Stimulated activated naive CD8-positive, alpha-beta T cell treated with anti-CD3 and anti-CD28 coated beads, Interleukin-15, Interleukin-2, amounts not matched to agents 100 ng/mL and 50 ng/mL, for 24 hours (primary cell): ENCODE data around the gene HSPBP1.
A peak's percentile ranks its signal among the peaks of the same experiment; 100 is the strongest.

ENCODE experiments used
- H3K27ac Mint-ChIP-seq: one replicate; pipeline ENCODE4 v1.8.0; 2021; ENCODE audit warnings: mild to moderate bottlenecking, mixed read lengths
- H3K27me3 Mint-ChIP-seq: one replicate; pipeline ENCODE4 v1.8.0; 2021; ENCODE audit warnings: mixed read lengths
- H3K36me3 Mint-ChIP-seq: one replicate; pipeline ENCODE4 v1.8.0; 2021; ENCODE audit warnings: low read depth, mixed read lengths
- H3K4me1 Mint-ChIP-seq: one replicate; pipeline ENCODE4 v1.8.0; 2021; ENCODE audit warnings: low read depth, mixed read lengths
- H3K4me3 Mint-ChIP-seq: one replicate; pipeline ENCODE4 v1.8.0; 2021; ENCODE audit warnings: mild to moderate bottlenecking, mixed read lengths
- H3K9me3 Mint-ChIP-seq: one replicate; pipeline ENCODE4 v1.8.0; 2021; ENCODE audit warnings: mixed read lengths

HSPBP1 gene

DNA sequence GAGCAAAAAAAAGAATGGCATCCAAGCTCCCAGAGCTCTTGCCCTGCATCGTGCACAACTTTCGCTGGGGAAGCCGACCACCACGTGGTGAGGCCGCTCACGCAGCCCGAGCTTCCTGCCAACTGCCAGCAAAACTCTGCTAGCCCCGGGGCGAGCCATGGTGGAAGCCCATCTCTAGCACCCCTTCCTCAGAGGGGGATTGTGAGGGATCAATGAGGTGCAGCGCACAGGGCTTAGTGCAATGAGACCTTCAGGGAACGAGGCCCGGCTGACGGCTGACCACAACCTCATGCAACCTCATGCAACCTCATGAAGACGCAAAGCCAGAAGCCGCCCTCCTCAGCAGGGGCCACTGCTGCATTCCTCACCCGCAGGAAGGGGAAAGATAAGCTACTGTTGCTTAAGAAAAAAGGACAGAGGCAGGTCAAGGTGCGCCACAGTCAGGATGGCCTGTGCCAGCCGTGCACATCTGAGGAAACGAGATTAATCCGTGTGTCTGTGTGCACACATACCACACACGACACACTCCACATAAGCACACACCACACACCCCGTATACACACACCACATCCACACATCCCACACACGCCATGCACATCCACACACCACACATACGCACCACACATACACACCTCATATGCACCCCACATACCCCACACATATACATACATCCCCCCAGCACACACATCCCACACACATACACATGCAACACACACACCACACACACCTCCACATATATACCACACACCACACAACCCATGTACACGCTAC is 9.6 kb downstream of the HSPBP1 start:
- H3K4me3 Mint-ChIP-seq = no peak overlapping the region
- peaks cover 59% of the 10 kb centered on the region for H3K36me3 Mint-ChIP-seq
- no peak overlapping the region for H3K27ac Mint-ChIP-seq
- H3K9me3 Mint-ChIP-seq = peaks cover 8% of the 10 kb centered on the region
- H3K27me3 Mint-ChIP-seq = no peaks in the 10 kb centered on the region
- H3K4me1 Mint-ChIP-seq = peaks cover 5% of the 10 kb centered on the region

DNA sequence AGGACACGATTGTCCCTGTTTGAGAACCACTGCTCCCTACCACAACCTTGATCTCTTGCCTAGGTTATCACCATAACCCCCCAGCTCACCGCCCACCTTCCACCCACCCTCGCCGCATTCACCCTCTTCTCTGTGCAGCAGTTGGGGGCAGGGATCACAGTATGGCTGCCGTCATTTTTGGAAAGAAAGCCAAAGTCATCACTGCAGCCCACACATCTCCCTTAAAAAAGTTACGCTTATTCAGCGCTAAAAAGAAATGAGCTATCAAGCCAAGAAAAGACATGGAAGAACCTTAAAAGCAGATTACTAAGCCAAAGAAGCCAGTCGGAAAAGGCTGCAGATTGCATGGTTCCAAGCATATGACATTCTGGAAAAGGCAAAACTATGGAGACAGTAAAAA is 10.6 kb downstream of the HSPBP1 start:
- H3K27ac Mint-ChIP-seq = no peak overlapping the region
- H3K4me3 Mint-ChIP-seq = no peak overlapping the region
- no peaks in the 10 kb centered on the region for H3K27me3 Mint-ChIP-seq
- H3K4me1 Mint-ChIP-seq = peaks cover 5% of the 10 kb centered on the region
- H3K9me3 Mint-ChIP-seq = peaks cover 8% of the 10 kb centered on the region
- peaks cover 56% of the 10 kb centered on the region for H3K36me3 Mint-ChIP-seq

GRCh38 chr19:55266840-55267239 is 13.1 kb downstream of the HSPBP1 start:
- Mint-ChIP-seq H3K27me3 (no peaks in the 10 kb centered on the region), H3K4me1 (peaks cover 5% of the 10 kb centered on the region), H3K36me3 (peaks cover 50% of the 10 kb centered on the region), H3K9me3 (peaks cover 8% of the 10 kb centered on the region), H3K4me3 (no peak overlapping the region), H3K27ac (no peak overlapping the region)

DNA sequence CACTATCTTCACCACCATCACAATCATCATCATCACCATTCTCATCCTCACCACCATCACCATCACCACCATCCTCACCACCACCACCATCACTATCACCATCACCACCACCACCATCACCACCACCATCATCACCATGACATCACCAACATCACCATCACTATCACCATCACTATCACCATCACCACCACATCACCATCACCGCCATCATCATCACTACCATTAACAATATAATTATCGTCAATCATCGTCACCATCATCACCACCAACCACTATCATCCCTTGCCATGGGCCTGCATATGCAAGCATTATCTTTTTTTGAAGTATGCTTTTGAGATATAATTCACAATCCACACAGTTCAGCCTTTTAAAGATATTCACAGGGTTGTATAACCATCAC is 13.5 kb downstream of the HSPBP1 start:
- H3K4me3 Mint-ChIP-seq = no peak overlapping the region

GRCh38 chr19:55265723-55266386 is 14.1 kb downstream of the HSPBP1 start:
- Mint-ChIP-seq H3K27me3 (no peaks in the 10 kb centered on the region), H3K4me1 (peaks cover 5% of the 10 kb centered on the region), H3K9me3 (peaks cover 8% of the 10 kb centered on the region), H3K4me3 (no peak overlapping the region), H3K36me3 (peaks cover 48% of the 10 kb centered on the region), H3K27ac (peak overlapping the region; percentile 5)

More for the DNA sequence above, 13.5 kb downstream of the HSPBP1 start:
- Mint-ChIP-seq H3K36me3 (peaks cover 50% of the 10 kb centered on the region), H3K4me1 (peaks cover 5% of the 10 kb centered on the region), H3K27ac (peak overlapping the region; percentile 5), H3K27me3 (no peaks in the 10 kb centered on the region), H3K9me3 (peaks cover 8% of the 10 kb centered on the region)

GRCh38 chr19:55265173-55265572 is 14.7 kb downstream of the HSPBP1 start:
- peaks cover 9% of the 10 kb centered on the region for H3K4me1 Mint-ChIP-seq
- H3K4me3 Mint-ChIP-seq = no peak overlapping the region
- H3K9me3 Mint-ChIP-seq = peaks cover 8% of the 10 kb centered on the region
- H3K27me3 Mint-ChIP-seq = no peaks in the 10 kb centered on the region
- peaks cover 44% of the 10 kb centered on the region for H3K36me3 Mint-ChIP-seq
- no peak overlapping the region for H3K27ac Mint-ChIP-seq

- H3K27ac Mint-ChIP-seq = no peak overlapping the region
- H3K4me3 Mint-ChIP-seq = no peak overlapping the region
- H3K27me3 Mint-ChIP-seq = no peaks in the 10 kb centered on the region
- H3K36me3 Mint-ChIP-seq = peaks cover 38% of the 10 kb centered on the region
- peaks cover 8% of the 10 kb centered on the region for H3K9me3 Mint-ChIP-seq
- H3K4me1 Mint-ChIP-seq = peaks cover 16% of the 10 kb centered on the region
Measured at GRCh38 chr19:55264531-55264930, 15.4 kb downstream of the HSPBP1 start.

GRCh38 chr19:55262359-55262758 is 17.6 kb downstream of the HSPBP1 start:
- H3K4me3 Mint-ChIP-seq = no peak overlapping the region
- H3K4me1 Mint-ChIP-seq = peaks cover 24% of the 10 kb centered on the region
- H3K27me3 Mint-ChIP-seq = no peaks in the 10 kb centered on the region
- H3K9me3 Mint-ChIP-seq = peaks cover 8% of the 10 kb centered on the region
- no peak overlapping the region for H3K27ac Mint-ChIP-seq
- H3K36me3 Mint-ChIP-seq = peaks cover 29% of the 10 kb centered on the region

- Mint-ChIP-seq H3K4me3 (no peak overlapping the region), H3K4me1 (peaks cover 30% of the 10 kb centered on the region), H3K36me3 (peaks cover 32% of the 10 kb centered on the region)
Measured at GRCh38 chr19:55261671-55262126, 18.2 kb downstream of the HSPBP1 start.

DNA sequence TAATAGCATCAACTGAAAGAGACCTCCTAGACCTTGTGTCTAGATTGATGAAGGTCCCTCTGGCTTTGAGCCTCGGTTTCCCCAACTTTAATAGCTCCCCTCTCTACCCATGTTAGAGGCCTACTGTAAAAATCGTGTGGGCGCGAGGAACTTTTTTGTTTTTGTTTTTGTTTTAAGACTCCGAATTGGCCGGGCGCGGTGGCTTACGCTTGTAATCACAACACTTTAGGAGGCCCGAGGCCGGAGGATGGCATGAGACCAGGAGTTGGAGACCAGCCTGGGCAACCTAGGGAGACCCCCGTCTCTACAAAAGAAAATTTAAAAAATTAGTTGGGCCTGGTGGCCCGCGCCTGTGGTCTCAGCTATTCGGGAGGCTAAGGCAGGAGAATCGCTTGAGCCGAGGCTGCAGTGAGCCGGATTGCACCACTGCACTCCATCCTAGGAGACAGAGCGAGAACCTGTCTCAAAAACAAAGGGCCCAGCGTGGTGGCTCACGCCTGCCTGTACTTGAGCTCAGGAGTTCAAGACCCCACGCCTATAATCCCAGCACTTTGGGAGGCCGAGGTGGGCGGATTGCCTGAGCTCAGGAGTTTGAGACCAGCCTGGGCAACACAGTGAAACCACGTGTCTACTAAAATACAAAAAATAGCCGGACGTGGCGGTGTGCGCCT is 20.2 kb downstream of the HSPBP1 start:
- Mint-ChIP-seq H3K9me3 (no peaks in the 10 kb centered on the region), H3K4me3 (peak overlapping the region; percentile 86), H3K4me1 (peaks cover 40% of the 10 kb centered on the region), H3K36me3 (peaks cover 43% of the 10 kb centered on the region), H3K27ac (peak overlapping the region; percentile 91), H3K27me3 (no peaks in the 10 kb centered on the region)

More at GRCh38 chr19:55261671-55262126, 18.2 kb downstream of the HSPBP1 start:
- Mint-ChIP-seq H3K27me3 (no peaks in the 10 kb centered on the region), H3K9me3 (peaks cover 6% of the 10 kb centered on the region), H3K27ac (no peak overlapping the region)

GRCh38 chr19:55258828-55259539 is 20.9 kb downstream of the HSPBP1 start, which contains the start of gene PPP6R1:
Gene PPP6R1 (minus strand): TSS chr19:55259017. CDS start chr19:55247103, 11,914 bp downstream.
- H3K27me3 Mint-ChIP-seq = no peaks in the 10 kb centered on the region
- no peaks in the 10 kb centered on the region for H3K9me3 Mint-ChIP-seq
- peaks cover 41% of the 10 kb centered on the region for H3K36me3 Mint-ChIP-seq

GRCh38 chr19:55258476-55258827 is 21.5 kb downstream of the HSPBP1 start:
- Mint-ChIP-seq H3K36me3 (peaks cover 46% of the 10 kb centered on the region), H3K9me3 (no peaks in the 10 kb centered on the region)

More at GRCh38 chr19:55258828-55259539, 20.9 kb downstream of the HSPBP1 start, which contains the start of gene PPP6R1:
- H3K27ac Mint-ChIP-seq = peak within 1 kb of the TSS; percentile 98
- peak within 1 kb of the TSS; percentile 99 for H3K4me3 Mint-ChIP-seq
- H3K4me1 Mint-ChIP-seq = peaks cover 41% of the 10 kb centered on the region

DNA sequence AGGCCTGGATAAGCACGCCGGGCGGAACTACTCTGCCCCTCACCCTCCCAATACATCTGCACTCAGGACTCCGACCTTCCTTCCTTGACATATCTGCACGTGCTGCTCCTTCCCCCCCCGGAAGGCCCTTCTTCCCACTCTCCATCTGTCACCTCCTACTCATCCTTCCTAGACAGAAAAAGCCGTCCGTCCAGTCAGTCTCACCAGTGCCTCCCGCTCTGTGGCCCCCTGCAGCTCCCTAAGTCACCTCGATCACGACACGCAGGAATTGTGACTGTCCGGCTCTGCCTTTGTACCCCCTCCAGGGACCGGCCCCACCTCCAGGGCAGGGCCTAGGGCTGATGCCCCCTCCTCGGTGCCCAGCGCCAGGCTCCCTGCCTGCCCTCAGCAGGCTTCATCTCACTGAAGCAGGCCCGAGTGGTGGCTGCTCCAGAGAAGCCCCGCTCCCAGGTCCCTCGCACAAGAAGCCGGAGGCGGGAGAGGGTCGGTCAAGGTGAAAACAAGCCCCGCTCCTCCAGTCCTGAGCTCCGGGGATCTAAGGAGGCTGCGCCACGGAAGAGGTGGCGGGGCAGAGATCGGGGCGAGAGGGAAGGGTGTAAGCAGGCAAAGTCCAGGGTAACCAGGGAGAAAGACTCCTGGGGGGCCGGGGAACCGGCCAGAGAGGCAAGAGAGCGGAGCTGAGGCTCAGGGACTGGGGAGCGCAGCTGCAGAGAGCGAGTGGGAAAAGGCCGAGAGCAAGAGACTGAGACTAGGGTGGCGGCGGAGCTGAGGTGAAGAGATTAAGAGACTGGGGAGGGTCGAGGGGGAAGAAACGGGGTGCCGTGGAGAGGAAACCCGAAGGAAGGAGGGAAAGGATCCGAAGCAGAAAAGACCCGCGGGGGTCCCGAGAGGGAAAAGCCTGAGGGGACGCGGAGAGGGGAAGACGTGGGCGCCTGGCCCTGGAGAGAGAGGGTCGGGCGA is 22.2 kb downstream of the HSPBP1 start:
- Mint-ChIP-seq H3K27ac (peak overlapping the region; percentile 98), H3K4me1 (peaks cover 54% of the 10 kb centered on the region), H3K36me3 (peaks cover 41% of the 10 kb centered on the region), H3K4me3 (peak overlapping the region; percentile 99), H3K27me3 (no peaks in the 10 kb centered on the region), H3K9me3 (no peaks in the 10 kb centered on the region)

More at GRCh38 chr19:55258476-55258827, 21.5 kb downstream of the HSPBP1 start:
- Mint-ChIP-seq H3K4me1 (peaks cover 47% of the 10 kb centered on the region), H3K27ac (no peak overlapping the region), H3K27me3 (no peaks in the 10 kb centered on the region), H3K4me3 (peak overlapping the region; percentile 86)
